Heart left ventricle (tissue), 16 donors: ENCODE measurements around the gene ZNF569. TPM values are rescaled to one million over a fixed set of nuclear protein-coding genes. Genes with fewer than 3 reads are reported as not detected.
A peak's percentile ranks its signal among the peaks of the same experiment; 100 is the strongest.

Experiments used
- ATAC-seq, 4 donors: fragments of 200-7000 bp; cut with Tn5 transposase; one replicate each; pipeline ENCODE4 v1.9.1; 2020 to 2022; ENCODE audit warnings: moderate library complexity in 4 of 4, mild to moderate bottlenecking in 3 of 4, moderate number of reproducible peaks in 1 of 4
- DNase-seq, 5 donors: peaks; one replicate each; pipeline ENCODE4 v3.0.0-alpha.2; 2020
- H3K27ac ChIP-seq, 12 donors: fragments of 200-600 bp; sonication (generic) in 4 of 12; one replicate each; pipeline versions ENCODE4 v1.5.0 to v1.8.0; 2016 to 2022; ENCODE audit warnings: mild to moderate bottlenecking in 2 of 12
- H3K27me3 ChIP-seq, 9 donors: fragments of 200-600 bp; sonication (generic) in 2 of 9; one replicate each; pipeline versions ENCODE4 v1.5.1 to v1.8.0; 2016 to 2022; ENCODE audit warnings: mild to moderate bottlenecking in 3 of 9
- H3K36me3 ChIP-seq, 9 donors: fragments of 200-600 bp; sonication (generic) in 2 of 9; one replicate each; pipeline versions ENCODE4 v1.5.0 to v1.8.0; 2018 to 2022; ENCODE audit warnings: mild to moderate bottlenecking in 2 of 9
- H3K4me1 ChIP-seq, 12 donors: fragments of 200-600 bp; sonication (generic) in 4 of 12; one replicate each; pipeline versions ENCODE4 v1.5.0 to v1.8.0; 2016 to 2022; ENCODE audit warnings: mild to moderate bottlenecking in 3 of 12
- H3K4me3 ChIP-seq, 12 donors: fragments of 200-600 bp; sonication (generic) in 4 of 12; one replicate each; pipeline versions ENCODE4 v1.5.0 to v1.8.0; 2017 to 2022; ENCODE audit warnings: mild to moderate bottlenecking in 9 of 12, moderate library complexity in 4 of 12
- H3K9me3 ChIP-seq, 12 donors: fragments of 200-600 bp; sonication (generic) in 4 of 12; one replicate each; pipeline versions ENCODE4 v1.5.0 to v1.8.0; 2016 to 2022; ENCODE audit warnings: mild to moderate bottlenecking in 1 of 12
- POLR2A ChIP-seq, 2 donors: fragments of 450-650 bp; IDR thresholded peaks; one replicate each; pipeline ENCODE4 v1.6.1; 2017; ENCODE audit warnings: antibody characterized with exemption in 2 of 2, mild to moderate bottlenecking in 2 of 2, moderate library complexity in 2 of 2
- WGBS, 4 donors: extraction: QIAGEN DNeasy Blood & Tissue Kit in 2 of 4; methylation state at CpG; one replicate each; pipeline versions ENCODE4 v1.1.5 to v1.1.7; 2013 to 2018; 5-methylcytosine and 5-hydroxymethylcytosine counted together
- intact Hi-C, 10 donors: fragments of 100-400 bp; cut with DNase I; formaldehyde crosslinking; loops; one replicate each; pipeline versions ENCODE4 v1.11.1 to v1.14.2; 2022
- polyA plus RNA-seq, 2 donors: library from polyadenylated mRNA; stranded (reverse); fragments of 200-250 nt; gene quantifications; one replicate each; pipeline ENCODE4 v1.2.3, GENCODE V29; 2013
- total RNA-seq, 9 donors: library from RNA; depleted of rRNA in 2 of 9; stranded (reverse); fragments of >200 nt in 2 of 9; fragmentation: NEBNext Ultra II Directional in 3 of 9; extraction: Animal tissue kit (Norgen Biotek cat#: 25700) in 3 of 9; gene quantifications; one replicate each; pipeline versions ENCODE4 v1.1.0 to v1.2.4, GENCODE V29; 2016 to 2023
- TF ChIP-seq, protein P1 (sequence below), 12 donors: fragments of 200-600 bp; sonication (generic) in 4 of 12; IDR thresholded peaks; one replicate each; pipeline versions ENCODE4 v1.5.0 to v1.8.0; 2018 to 2022; ENCODE audit warnings: antibody characterized with exemption in 12 of 12, mild to moderate bottlenecking in 5 of 12
- donor health status: ischemic (EF 13 %, LVEDD 7.1; RV severe dilation, severe dysfunction).
- donor health status: healthy with polysubstance abuse.
- donor health status: DM: no; HTN: yes; CAD: no.
- donor health status: DM: no; HTN: no; CAD: no.
- donor health status: ischemic (EF 25% LVEDD 6.9; RV normal size, moderate dysfunction).
- donor health status: ischemic (EF 25% LVEDD 5.7; RV mildly dilated, moderate dysfunction).
- donor health status: healthy.
- donor health status: DM: yes; HTN: yes; CAD: no.
- donor health status: ischemic (EF 35%, LVEDD 5.7; RV mildly dilated, moderate dysfunction).
- donor health status: nonischemic (EF 11% LVEDD 7.7; RV severe dilation, severe dysfunction).
- donor health status: DM: yes; HTN: yes; CAD: no.
- donor health status: PGD.
- donor health status: ischemic (EF 29% LVEDD 5.4; RV normal size, mild dysfunction).
- donor health status: nonischemic (EF 23%, LVEDD 6.1; RV moderate dilation, normal function).

Gene ZNF569
- total and polyA plus RNA-seq, 11 donors, result 2.6 to 8.0 (median 5.8) TPM

- Histone ChIP-seq H3K27me3 (no peaks in the 10 kb centered on the region), H3K9me3 (peaks cover 0 to 97% (median 56%) of the 10 kb centered on the region in 12 donors), H3K4me1 (no peaks in the 10 kb centered on the region), H3K27ac (no peak overlapping the region), H3K36me3 (peaks cover 0 to 7% (median 0%) of the 10 kb centered on the region in 9 donors), H3K4me3 (no peak overlapping the region)
- no peak for DNase-seq
- TF ChIP-seq, protein P1, sequence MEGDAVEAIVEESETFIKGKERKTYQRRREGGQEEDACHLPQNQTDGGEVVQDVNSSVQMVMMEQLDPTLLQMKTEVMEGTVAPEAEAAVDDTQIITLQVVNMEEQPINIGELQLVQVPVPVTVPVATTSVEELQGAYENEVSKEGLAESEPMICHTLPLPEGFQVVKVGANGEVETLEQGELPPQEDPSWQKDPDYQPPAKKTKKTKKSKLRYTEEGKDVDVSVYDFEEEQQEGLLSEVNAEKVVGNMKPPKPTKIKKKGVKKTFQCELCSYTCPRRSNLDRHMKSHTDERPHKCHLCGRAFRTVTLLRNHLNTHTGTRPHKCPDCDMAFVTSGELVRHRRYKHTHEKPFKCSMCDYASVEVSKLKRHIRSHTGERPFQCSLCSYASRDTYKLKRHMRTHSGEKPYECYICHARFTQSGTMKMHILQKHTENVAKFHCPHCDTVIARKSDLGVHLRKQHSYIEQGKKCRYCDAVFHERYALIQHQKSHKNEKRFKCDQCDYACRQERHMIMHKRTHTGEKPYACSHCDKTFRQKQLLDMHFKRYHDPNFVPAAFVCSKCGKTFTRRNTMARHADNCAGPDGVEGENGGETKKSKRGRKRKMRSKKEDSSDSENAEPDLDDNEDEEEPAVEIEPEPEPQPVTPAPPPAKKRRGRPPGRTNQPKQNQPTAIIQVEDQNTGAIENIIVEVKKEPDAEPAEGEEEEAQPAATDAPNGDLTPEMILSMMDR (IDR thresholded peaks at IDR 0.05), result no peak
- TF ChIP-seq POLR2A (IDR thresholded peaks at IDR 0.05), result no peak
- no peak for ATAC-seq
- intact Hi-C loops, result no loop called here
- 65 to 78% (median 71%) methylated on average over 3 of the region's 3 CpGs for WGBS, 4 donors
These were observed 25.0 kb upstream of the ZNF569 start for GRCh38 chr19:37492213-37492612.

DNA sequence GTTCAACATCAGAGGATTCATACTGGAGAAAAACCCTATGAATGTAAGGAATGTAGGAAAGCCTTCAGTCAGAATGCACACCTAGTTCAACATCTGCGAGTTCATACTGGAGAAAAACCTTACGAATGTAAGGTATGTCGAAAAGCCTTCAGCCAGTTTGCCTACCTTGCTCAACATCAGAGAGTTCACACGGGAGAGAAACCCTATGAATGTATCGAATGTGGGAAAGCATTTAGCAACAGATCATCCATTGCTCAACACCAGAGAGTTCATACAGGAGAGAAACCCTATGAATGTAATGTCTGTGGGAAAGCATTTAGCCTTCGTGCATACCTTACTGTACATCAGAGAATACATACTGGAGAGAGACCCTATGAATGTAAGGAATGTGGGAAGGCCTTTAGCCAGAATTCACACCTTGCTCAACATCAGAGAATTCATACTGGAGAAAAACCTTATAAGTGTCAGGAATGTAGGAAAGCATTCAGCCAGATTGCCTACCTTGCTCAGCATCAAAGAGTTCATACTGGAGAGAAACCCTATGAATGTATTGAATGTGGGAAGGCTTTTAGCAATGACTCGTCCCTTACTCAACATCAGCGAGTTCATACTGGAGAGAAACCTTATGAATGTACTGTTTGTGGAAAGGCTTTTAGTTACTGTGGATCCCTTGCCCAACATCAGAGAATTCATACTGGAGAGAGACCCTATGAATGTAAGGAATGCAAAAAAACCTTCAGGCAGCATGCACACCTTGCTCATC lies 17.3 kb upstream of the ZNF569 start:
- intact Hi-C loops, result no loop called here
- Histone ChIP-seq H3K36me3 (peaks cover 11 to 73% (median 48%) of the 10 kb centered on the region in 9 donors), H3K27ac (no peak overlapping the region), H3K27me3 (no peaks in the 10 kb centered on the region), H3K4me1 (no peaks in the 10 kb centered on the region), H3K4me3 (no peak overlapping the region), H3K9me3 (peaks cover 6 to 100% (median 96%) of the 10 kb centered on the region in 12 donors)
- DNase-seq (no peak), ATAC-seq (no peak)
- 97 to 100% (median 98%) methylated on average over 8 of the region's 8 CpGs for WGBS, 4 donors
- TF ChIP-seq, protein P1 (IDR thresholded peaks at IDR 0.05), result no peak
- TF ChIP-seq POLR2A (IDR thresholded peaks at IDR 0.05), result no peak

- TF ChIP-seq, protein P1 (IDR thresholded peaks at IDR 0.05), result no peak
- no peak for TF ChIP-seq POLR2A (IDR thresholded peaks at IDR 0.05)
- peaks cover 0 to 48% (median 34%) of the 10 kb centered on the region in 9 donors for H3K36me3 ChIP-seq
- H3K27me3 ChIP-seq, result no peaks in the 10 kb centered on the region
- peaks cover 0 to 24% (median 18%) of the 10 kb centered on the region in 12 donors for H3K4me1 ChIP-seq
- H3K4me3 ChIP-seq, result no peak overlapping the region
- H3K27ac ChIP-seq, result no peak overlapping the region
- ATAC-seq (no peak), DNase-seq (no peak)
- peaks cover 0 to 56% (median 17%) of the 10 kb centered on the region in 12 donors for H3K9me3 ChIP-seq
- 95 to 98% (median 97%) methylated on average over 9 of the region's 9 CpGs for WGBS, 4 donors
- intact Hi-C loops, result loop anchor here in 2 of 10 donors (5.0 kb wide), 2 partner anchors 35 to 40 kb away; partner anchors contain the start of gene ZNF793 (in 1 of the 2)
These were observed 4.9 kb upstream of the ZNF569 start for GRCh38 chr19:37472165-37472564.

DNA sequence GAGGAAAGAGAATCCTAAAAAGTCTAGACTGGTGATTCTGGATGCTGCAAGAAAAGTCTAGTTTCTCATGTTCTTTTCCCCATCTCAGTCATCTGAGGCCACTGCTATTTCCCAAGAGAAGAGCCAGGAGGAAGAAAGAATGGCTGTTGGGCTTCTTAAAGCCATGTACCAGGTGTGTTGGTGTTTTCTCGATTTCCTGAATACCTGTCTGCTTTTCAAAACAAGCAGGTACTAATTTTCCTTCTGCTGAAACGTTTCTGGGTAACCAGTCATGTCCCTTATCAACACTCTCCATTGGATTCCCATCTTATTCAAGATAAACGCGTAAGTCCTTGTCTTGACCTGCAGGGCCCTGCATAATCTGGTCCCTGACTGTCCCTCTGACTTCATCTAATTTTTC lies 3.0 kb upstream of the ZNF569 start:
- Histone ChIP-seq H3K36me3 (peaks cover 0 to 30% (median 16%) of the 10 kb centered on the region in 9 donors), H3K27me3 (no peaks in the 10 kb centered on the region), H3K27ac (no peak overlapping the region), H3K9me3 (peaks cover 0 to 43% (median 9%) of the 10 kb centered on the region in 12 donors), H3K4me1 (peaks cover 0 to 32% (median 25%) of the 10 kb centered on the region in 12 donors), H3K4me3 (peak overlapping the region in 10 of 12 donors; percentile 75 to 95 (median 80))
- no peak for ATAC-seq
- intact Hi-C loops, result loop anchor here in 2 of 10 donors (5.0 kb wide), 2 partner anchors 37 to 42 kb away; partner anchors contain the start of gene ZNF793 (in 1 of the 2)
- TF ChIP-seq, protein P1 (IDR thresholded peaks at IDR 0.05), result no peak
- no peak for TF ChIP-seq POLR2A (IDR thresholded peaks at IDR 0.05)
- no peak for DNase-seq
- WGBS, 4 donors, result 74 to 80% (median 77%) methylated on average over 4 of the region's 4 CpGs
